DMS153 treated with DMSO at 0.1 percent for 48 hours (cell line): Measurements from ENCODE around the gene OR6B3.
A peak's percentile ranks its signal among the peaks of the same experiment; 100 is the strongest.
"Not testable (repeated sequence)": the region's sequence is repeated elsewhere in the genome, so short reads cannot be mapped to it uniquely, and the experiment has no call there.

Source experiments
- DNase-seq: peaks from one replicate; lab custom pipeline; 2025; ENCODE audit not compliant: unreplicated experiment; lab: John Stamatoyannopoulos, UW

OR6B3 gene

DNA sequence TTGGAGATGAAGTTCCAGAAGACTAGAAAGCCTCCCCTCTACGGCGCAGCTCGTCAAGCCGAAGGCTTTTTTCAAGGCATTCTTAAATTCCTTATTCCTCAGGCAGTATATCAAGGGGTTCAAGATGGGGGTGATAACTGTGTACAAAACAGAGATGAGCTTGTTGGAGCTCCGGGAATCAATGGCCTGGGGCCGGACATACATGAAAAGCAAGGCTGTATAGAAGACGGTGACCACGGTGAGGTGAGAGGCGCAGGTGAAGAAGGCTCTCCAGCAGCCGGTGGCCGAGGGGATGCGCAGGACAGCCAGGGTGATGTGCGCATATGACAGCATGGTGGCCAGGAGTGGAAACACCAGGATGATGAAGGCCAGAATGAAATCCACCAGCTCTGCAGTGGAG, 8.2 kb downstream of the OR6B3 start:
- no peak for DNase-seq

GRCh38 chr2:240044096-240044495, 9.2 kb downstream of the OR6B3 start:
- not testable (repeated sequence) for DNase-seq

- DNase-seq, result no peak
Measured at GRCh38 chr2:240043279-240043989, 9.9 kb downstream of the OR6B3 start.

GRCh38 chr2:240042740-240043139, 10.6 kb downstream of the OR6B3 start:
- no peak for DNase-seq

DNA sequence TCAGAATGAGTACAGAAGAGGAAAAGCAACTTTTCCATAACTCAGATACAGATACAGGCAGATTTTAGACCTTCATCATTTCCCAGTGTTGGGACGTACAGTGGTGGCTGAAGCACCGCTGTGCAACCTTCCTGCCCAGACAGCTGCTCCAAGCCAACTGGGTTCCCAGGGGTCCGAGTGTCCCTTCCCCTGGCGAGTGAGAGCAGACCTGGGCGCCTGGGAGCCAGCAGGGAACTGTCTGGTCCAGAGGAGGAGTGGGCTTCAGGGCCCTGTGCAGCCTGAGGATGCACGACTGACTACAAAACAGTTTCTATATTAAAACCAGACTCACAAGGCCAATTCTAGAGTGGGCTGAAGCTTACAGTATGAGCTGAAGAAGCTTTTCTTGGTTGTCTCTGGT, 12.0 kb downstream of the OR6B3 start:
- DNase-seq, result no peak

DNA sequence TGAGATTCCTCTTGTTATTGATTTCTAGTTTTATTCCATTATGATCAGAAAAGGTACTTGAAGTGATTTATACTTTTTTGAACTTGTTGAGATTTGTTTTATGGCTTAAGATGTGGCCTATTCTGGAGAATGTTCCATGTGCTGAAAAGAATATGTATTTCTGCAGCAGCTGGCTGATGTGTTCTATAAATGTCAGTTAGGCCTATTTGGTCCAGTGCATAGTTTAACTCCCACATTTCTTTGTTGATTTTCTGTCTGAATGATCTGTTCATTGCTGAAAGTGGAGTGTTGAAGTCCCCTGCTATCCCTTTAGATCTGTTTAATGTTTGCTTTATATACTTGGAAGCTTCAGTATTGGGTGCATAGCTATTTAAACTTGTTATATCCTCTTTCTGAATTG, 16.0 kb downstream of the OR6B3 start:
- no peak for DNase-seq

- DNase-seq, result no peak
Measured at GRCh38 chr2:240033330-240033678, 20.0 kb downstream of the OR6B3 start.

DNA sequence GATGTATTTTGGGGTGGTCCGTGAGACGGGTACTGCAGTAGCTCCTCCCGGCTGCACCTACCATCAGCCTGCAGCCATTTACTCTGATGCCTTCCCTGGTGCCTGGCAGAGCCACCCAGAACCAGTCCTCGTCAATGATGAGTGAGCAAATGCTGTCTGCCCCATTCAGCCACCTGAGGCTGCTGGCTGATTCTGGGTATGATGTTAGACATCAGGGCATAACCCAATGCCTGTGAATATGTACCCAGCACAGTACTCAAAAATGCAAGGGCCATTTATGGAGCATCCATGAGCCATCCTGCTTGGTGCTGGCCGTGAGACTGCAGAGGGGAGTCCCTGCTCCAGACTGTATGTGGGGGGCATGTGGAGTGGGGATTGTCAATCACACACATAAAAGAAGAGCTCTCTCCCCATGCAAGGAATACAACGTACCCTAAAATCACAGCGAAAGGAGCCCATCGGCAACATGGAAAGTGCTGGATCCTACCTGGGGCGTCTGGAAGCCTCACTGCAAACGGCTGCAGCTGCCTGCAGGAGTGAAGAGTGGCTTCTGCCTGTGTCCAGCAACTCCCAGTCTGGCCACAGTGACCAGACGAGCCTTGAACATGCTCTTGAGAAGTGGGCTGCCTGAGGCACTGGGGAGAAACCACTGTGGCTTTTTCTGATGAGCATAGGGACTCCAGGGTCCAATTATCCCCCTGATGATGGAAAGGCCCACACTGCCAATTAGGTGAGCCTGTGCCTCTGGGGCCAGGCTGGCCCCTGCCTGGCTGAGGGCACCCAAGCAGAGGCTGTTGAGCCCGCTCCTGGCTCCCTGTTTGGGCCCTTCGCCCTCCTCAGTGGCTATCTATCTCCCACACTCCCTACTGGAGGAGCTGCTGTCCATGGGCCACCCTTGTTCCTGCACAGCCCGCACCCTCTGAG, 20.7 kb downstream of the OR6B3 start:
- no peak for DNase-seq

DNA sequence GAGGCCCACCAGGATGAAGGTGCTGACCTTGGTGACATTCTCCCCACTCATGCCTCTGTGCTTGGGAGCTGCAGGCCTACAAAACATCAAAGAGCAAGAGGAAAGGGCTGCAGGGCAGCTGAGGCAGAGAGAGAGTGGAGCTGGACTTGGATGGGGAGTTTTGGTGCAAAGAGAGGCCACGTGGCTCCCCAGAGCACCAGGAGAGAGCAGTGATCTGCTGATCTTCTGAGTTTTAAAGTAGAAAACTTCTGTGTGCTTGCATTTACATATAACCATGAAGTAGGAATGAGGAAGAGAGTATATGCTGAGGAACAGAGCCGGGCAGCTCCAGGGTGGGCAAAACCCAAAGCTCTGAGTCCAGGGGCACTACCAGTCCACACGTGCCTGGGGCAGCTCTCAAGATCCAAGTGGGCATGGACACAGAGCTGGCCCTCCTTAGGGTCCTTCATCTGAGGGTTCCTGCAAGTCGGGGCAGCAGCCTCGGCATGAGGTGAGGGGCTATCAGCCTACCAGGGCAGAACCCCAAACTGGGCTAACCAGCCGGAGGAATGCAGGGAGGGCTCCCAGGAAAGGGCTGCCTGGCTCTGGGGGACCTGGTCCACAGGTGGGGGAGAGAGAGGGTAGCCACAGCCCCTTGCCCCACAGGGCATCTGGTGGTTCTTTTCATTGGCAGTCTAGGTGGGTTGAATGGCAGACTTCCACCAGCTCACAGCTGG, 22.8 kb downstream of the OR6B3 start, which contains the start of gene OR6B2:
OR6B2 (minus strand) TSS at position 51 of the 716 bp plus-strand sequence; CDS start at position 51, 0 bp downstream.
- DNase-seq, result no peak

GRCh38 chr2:240024766-240025165, 28.6 kb downstream of the OR6B3 start:
- no peak for DNase-seq

GRCh38 chr2:240023792-240024191, 29.5 kb downstream of the OR6B3 start:
- no peak for DNase-seq

DNA sequence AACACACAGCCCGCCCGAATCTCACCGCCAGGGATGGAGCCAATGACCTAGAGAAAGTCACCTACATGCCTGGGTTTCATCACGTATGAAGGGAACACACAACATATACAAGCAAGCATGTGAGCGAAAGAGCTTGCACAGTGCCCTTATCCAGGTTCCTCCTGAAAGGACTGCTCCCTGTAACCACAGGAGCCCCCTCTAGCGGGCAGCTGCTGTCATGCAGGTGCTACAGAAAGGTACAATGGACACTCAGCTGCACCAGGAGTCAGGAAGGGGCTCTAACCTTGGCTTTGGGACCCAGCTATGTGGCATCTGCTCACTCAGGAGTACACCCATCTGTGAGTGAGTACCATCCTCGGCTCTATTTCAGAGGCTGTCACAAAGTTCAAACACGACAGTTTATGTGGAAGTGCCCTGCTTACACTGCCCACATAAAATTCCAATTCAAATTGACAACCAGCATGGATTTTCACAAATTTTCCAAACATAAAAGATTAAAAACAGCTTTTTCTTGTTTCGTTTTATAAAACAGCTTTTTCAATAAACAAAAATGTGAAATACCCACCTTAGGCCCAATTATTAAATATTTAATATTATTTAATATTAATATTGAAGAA, 31.7 kb downstream of the OR6B3 start:
- DNase-seq, result peak; percentile 32

DNA sequence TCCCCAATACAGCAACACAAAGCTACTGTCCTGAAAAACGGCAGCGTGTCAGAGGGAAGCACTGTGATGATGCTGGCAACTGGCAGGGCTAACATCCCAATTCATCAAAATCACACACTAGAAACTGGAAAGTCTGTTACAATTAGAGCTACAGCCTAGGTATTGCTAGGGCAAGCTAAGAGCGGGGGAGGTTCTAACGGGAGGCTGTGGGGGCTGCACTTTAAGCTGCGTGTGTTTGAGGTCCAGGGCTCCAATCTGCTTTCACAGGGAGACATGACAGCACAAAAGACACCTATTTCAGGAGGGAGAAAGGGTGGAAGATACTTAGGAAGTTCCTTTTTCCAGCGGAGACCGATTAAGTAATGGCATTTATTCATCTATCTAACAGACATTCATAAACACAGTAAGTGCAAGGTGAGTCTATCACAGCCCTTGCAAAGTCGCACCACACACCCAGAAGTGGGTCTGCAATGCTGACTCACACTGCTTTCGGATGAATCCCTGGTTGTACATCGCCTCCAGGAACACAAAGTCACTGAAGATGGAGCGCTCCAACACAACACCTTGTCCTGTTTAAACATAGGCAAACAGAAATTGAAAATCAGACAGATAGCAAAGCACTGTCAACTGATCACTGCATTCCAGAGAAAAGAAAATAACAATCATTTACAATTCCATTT, 35.1 kb downstream of the OR6B3 start:
- no peak for DNase-seq

- DNase-seq, result no peak
Measured at GRCh38 chr2:240014327-240014726, 39.0 kb downstream of the OR6B3 start.

- DNase-seq, result no peak
Measured at GRCh38 chr2:240013343-240013742, 40.0 kb downstream of the OR6B3 start.

DNA sequence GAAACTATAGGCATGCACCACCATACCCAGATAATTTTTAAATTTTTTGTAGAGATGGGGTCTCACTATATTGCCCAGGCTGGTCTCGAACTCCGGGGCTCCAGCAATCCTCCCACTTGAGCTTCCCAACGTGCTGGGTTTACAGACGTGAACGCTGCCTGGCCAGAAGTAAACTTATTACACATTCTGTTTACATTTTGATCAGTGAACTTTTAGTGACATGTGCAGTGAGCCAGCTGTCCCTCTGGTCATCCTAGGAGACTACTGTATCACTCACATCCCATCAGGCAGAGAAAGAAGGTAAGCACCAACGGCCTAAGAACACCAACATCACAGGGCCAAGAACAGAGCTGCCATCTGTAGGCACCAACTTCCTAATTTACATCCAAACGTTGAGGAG, 50.3 kb downstream of the OR6B3 start:
- DNase-seq, result no peak

DNA sequence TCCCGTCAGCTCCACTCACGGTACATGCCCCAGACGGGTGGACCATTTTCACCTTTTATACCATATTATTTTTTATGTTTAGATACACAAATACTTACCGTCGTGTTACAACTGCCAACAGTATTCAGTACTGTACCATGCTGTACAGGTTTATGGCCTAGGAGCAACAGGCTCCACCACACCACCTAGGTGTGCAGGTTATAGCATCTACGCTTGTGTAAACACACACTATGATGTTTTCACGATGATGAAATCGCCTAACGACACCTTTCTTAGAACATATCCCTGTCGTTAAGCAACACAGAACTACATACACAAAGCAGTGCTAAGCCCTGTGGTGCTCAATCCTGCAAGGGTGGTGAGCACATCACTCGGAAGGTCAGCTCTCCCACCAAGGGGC, 52.6 kb downstream of the OR6B3 start:
- DNase-seq, result no peak

DNA sequence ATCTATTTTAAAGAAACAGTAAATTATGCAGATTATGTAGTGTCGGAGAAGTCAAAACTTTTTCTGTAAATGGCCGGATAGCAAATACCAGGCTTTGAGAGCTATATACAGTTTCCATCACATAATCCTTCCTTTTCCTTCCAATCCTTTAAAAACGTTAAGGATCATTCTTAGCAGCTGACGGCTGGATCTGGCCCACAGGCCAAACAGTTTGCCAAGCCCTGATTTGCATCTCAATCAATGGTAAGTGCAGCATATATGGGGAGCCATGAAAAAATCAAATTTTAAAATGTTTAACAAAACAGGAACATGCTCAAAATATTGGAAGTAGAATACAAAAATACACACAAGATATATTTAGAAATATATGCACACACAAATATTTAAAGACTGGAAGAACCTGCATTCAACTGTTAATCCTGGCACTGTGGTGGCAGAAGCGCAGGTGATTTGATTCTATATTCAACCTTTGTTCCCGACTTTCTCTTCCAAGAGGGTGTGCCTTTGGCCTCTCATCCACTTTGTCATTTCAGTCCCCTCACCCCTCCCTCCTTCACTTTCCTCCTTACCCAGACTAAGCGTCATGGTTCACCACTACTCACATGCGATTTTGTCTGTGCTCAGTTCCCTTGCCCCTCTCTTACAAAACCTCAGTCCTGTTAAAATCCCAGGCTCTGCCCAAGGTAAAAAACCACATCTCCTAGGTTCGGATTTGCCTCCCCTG, 55.5 kb downstream of the OR6B3 start:
- no peak for DNase-seq
